ENCODE measurements around the gene HNF4A. TPM values are rescaled to one million over a fixed set of nuclear protein-coding genes. Genes with fewer than 3 reads are reported as not detected.

The HNF4A gene
- polyA plus RNA-seq, 1 of the 3 experiments (the other 2 are of a cell fraction): not detected

GRCh38 chr20:44455126-44455525 lies 99.6 kb downstream of the HNF4A start (continued):
- no peak for TF ChIP-seq IRF3 (IDR thresholded peaks at IDR 0.05; ENCODE audit: low read depth, low read length)
- TF ChIP-seq USF2 (IDR thresholded peaks at IDR 0.05; ENCODE audit: borderline replicate concordance, low read depth, low read length): no peak
- TF ChIP-seq RAD21 (IDR thresholded peaks at IDR 0.05; ENCODE audit: low read length): no peak
- TF ChIP-seq NFIC (IDR thresholded peaks at IDR 0.05; ENCODE audit: borderline replicate concordance): no peak
- no peak for TF ChIP-seq MXI1 (IDR thresholded peaks at IDR 0.05; ENCODE audit: low read depth, low read length)

- no peaks in the 10 kb centered on the region for H3K36me3 ChIP-seq (replicated peaks in 1 of 2; ENCODE audit: control insufficient read depth in 1 of 2, insufficient read depth in 2 of 2, low read length in 1 of 2)
- no peaks in the 10 kb centered on the region for H3K9me3 ChIP-seq
- H2AFZ ChIP-seq (ENCODE audit: low read depth): no peak overlapping the region
- no peak overlapping the region for H3K4me2 ChIP-seq
- no peaks in the 10 kb centered on the region for H3K79me2 ChIP-seq (ENCODE audit: insufficient read depth)
- CTCF ChIA-PET: interaction anchor here (0.8 to 2.5 kb wide), 8 partner anchors 15 to 239 kb away, joined by 3 to 8 read pairs (median 6); partner anchors contain the start of gene FITM2
- DNase-seq: no peak
- no peaks in the 10 kb centered on the region for H4K20me1 ChIP-seq (ENCODE audit: insufficient read depth)
- H3K4me3 ChIP-seq (ENCODE audit: low read depth in 2 of 2, low read length in 1 of 2): no peak overlapping the region
- H3K27ac ChIP-seq (ENCODE audit: low read depth in 2 of 2, low read length in 1 of 2): no peak overlapping the region
- H3F3A ChIP-seq (replicated peaks; ENCODE audit: insufficient read depth): no peaks in the 10 kb centered on the region
- POLR2A ChIA-PET: no interaction called here
- 75% methylated on average over 8 of the region's 8 CpGs for WGBS (ENCODE audit: low lambda C conversion rate)
- H3K4me1 ChIP-seq (ENCODE audit: control insufficient read depth in 1 of 2, insufficient read depth in 2 of 2, low read depth in 1 of 2, low read length in 1 of 2): peaks cover 0 to 4% of the 10 kb centered on the region in 2 experiments; a peak in 1 of 4 replicates
- no peaks in the 10 kb centered on the region for H3K9me2 ChIP-seq
- H3K9ac ChIP-seq: no peak overlapping the region
- no peaks in the 10 kb centered on the region for H3K27me3 ChIP-seq (ENCODE audit: insufficient read depth)
- no peak for TF ChIP-seq RAD21 (IDR thresholded peaks at IDR 0.05; ENCODE audit: low read length)
These were observed 101.1 kb downstream of the HNF4A start for GRCh38 chr20:44456611-44457010.

GRCh38 chr20:44457016-44457415 lies 101.5 kb downstream of the HNF4A start:
- Histone ChIP-seq H3K9ac (no peak overlapping the region), H3K9me2 (no peaks in the 10 kb centered on the region), H3K4me1 (ENCODE audit: control insufficient read depth in 1 of 2, insufficient read depth in 2 of 2, low read depth in 1 of 2, low read length in 1 of 2) (peaks cover 0 to 4% of the 10 kb centered on the region in 2 experiments; a peak in 1 of 4 replicates), H3K79me2 (ENCODE audit: insufficient read depth) (no peaks in the 10 kb centered on the region), H3K9me3 (no peaks in the 10 kb centered on the region), H2AFZ (ENCODE audit: low read depth) (no peak overlapping the region), H3K36me3 (replicated peaks in 1 of 2; ENCODE audit: control insufficient read depth in 1 of 2, insufficient read depth in 2 of 2, low read length in 1 of 2) (no peaks in the 10 kb centered on the region), H3K4me3 (ENCODE audit: low read depth in 2 of 2, low read length in 1 of 2) (no peak overlapping the region), H3F3A (replicated peaks; ENCODE audit: insufficient read depth) (no peaks in the 10 kb centered on the region), H4K20me1 (ENCODE audit: insufficient read depth) (no peaks in the 10 kb centered on the region), H3K27ac (ENCODE audit: low read depth in 2 of 2, low read length in 1 of 2) (no peak overlapping the region), H3K27me3 (ENCODE audit: insufficient read depth) (no peaks in the 10 kb centered on the region), H3K4me2 (no peak overlapping the region)
- ChIA-PET POLR2A (no interaction called here), CTCF (interaction anchor here (0.8 to 2.5 kb wide), 8 partner anchors 15 to 240 kb away, joined by 3 to 8 read pairs (median 6); partner anchors contain the start of gene FITM2)
- TF ChIP-seq CHD2 (IDR thresholded peaks at IDR 0.05; ENCODE audit: low read length, partially characterized antibody) (no peak), REST (IDR thresholded peaks at IDR 0.05; ENCODE audit: low read depth, low read length) (no peak), EZH2phosphoT487 (IDR thresholded peaks at IDR 0.05; ENCODE audit: borderline replicate concordance, low read depth) (no peak), MXI1 (IDR thresholded peaks at IDR 0.05; ENCODE audit: low read depth, low read length) (0 out of 2 replicates have a peak, but pooled peaks have one; percentile 12), FOXJ3 (CRISPR knock-in tag; IDR thresholded peaks at IDR 0.05) (no peak), RFX5 (IDR thresholded peaks at IDR 0.05; ENCODE audit: low read length) (no peak), NRF1 (IDR thresholded peaks at IDR 0.05; ENCODE audit: low read depth, low read length) (no peak), GATA2 (CRISPR knock-in tag; IDR thresholded peaks at IDR 0.05) (peak; percentile 37; the same call in 1 of the 2 replicates)
- peak; percentile 68 for DNase-seq
- WGBS (ENCODE audit: low lambda C conversion rate): 66% methylated on average over 2 of the region's 6 CpGs
